SK-N-SH treated with all-trans-retinoic acid at 6 μM for 48 hours (cell line): ENCODE measurements around the gene GRK1.

ENCODE experiments used
- ATAC-seq: fragments of 200-7000 bp; cut with Tn5 transposase; 3 replicates; pipeline ENCODE4 v1.9.1; 2020; ENCODE audit warnings: mild to moderate bottlenecking, moderate library complexity
- ARNTL ChIP-seq: fragments of 450-650 bp; formaldehyde crosslinking; IDR thresholded peaks from 2 replicates; pipeline ENCODE4 v1.5.0; 2020; ENCODE audit warnings: low read depth, mild to moderate bottlenecking, moderate library complexity, borderline replicate concordance
- CSDC2 ChIP-seq: fragments of 250-450 bp; sonication (Bioruptor Pico); IDR thresholded peaks from 2 replicates; pipeline ENCODE4 v1.5.0; 2020; ENCODE audit warnings: mild to moderate bottlenecking, moderate library complexity
- ESRRG ChIP-seq: fragments of 250-450 bp; sonication (Bioruptor Pico); IDR thresholded peaks from 2 replicates; pipeline ENCODE4 v1.6.1; 2021; ENCODE audit warnings: mild to moderate bottlenecking
- PPARA ChIP-seq: fragments of 250-450 bp; sonication (Bioruptor Pico); IDR thresholded peaks from 2 replicates; pipeline ENCODE4 v1.5.0; 2020; ENCODE audit warnings: mild to moderate bottlenecking, borderline replicate concordance
- TCF4 ChIP-seq: fragments of 250-450 bp; sonication (Bioruptor Pico); IDR thresholded peaks from 2 replicates; pipeline ENCODE4 v1.8.0; 2021; ENCODE audit warnings: mild to moderate bottlenecking, moderate library complexity, borderline replicate concordance
- TOX ChIP-seq: fragments of 250-450 bp; sonication (Bioruptor Pico); IDR thresholded peaks from 2 replicates; pipeline ENCODE4 v1.8.0; 2021; ENCODE audit warnings: mild to moderate bottlenecking, moderate library complexity, borderline replicate concordance
- ZC3H10 ChIP-seq: fragments of 250-450 bp; sonication (Bioruptor Pico); IDR thresholded peaks from 2 replicates; pipeline ENCODE4 v1.5.1; 2021; ENCODE audit warnings: mild to moderate bottlenecking, moderate library complexity
- ZFP3 ChIP-seq: fragments of 250-450 bp; sonication (Bioruptor Pico); IDR thresholded peaks from 2 replicates; pipeline ENCODE4 v1.5.0; 2020; ENCODE audit warnings: mild to moderate bottlenecking, moderate library complexity
- ZFP30 ChIP-seq: fragments of 450-650 bp; formaldehyde crosslinking; IDR thresholded peaks from 2 replicates; pipeline ENCODE4 v1.5.0; 2022; ENCODE audit warnings: mild to moderate bottlenecking, moderate library complexity
- ZNF565 ChIP-seq: fragments of 450-650 bp; formaldehyde crosslinking; conservative IDR thresholded peaks from 2 replicates; pipeline ENCODE4 v1.5.0; 2020; ENCODE audit warnings: low read depth, mild to moderate bottlenecking, moderate library complexity
- ZNF70 ChIP-seq: fragments of 450-650 bp; formaldehyde crosslinking; IDR thresholded peaks from 2 replicates; pipeline ENCODE4 v1.5.0; 2020; ENCODE audit warnings: mild to moderate bottlenecking, moderate library complexity
- ZNF8 ChIP-seq: fragments of 450-650 bp; formaldehyde crosslinking; IDR thresholded peaks from 2 replicates; pipeline ENCODE4 v1.5.0; 2020; ENCODE audit warnings: mild to moderate bottlenecking, moderate library complexity
- TF ChIP-seq, protein P1 (sequence below): fragments of 250-450 bp; sonication (Bioruptor Pico); IDR thresholded peaks from 2 replicates; pipeline ENCODE4 v1.5.1; 2020; ENCODE audit warnings: low read depth, mild to moderate bottlenecking, moderate library complexity
- TF ChIP-seq, protein P2 (sequence below): fragments of 250-450 bp; sonication (Bioruptor Pico); IDR thresholded peaks from 2 replicates; pipeline ENCODE4 v1.8.0; 2020; ENCODE audit warnings: mild to moderate bottlenecking, moderate library complexity, borderline replicate concordance
- TF ChIP-seq, protein P3 (sequence below): fragments of 250-450 bp; sonication (Bioruptor Pico); IDR thresholded peaks from 2 replicates; pipeline ENCODE4 v1.5.0; 2020; ENCODE audit warnings: mild to moderate bottlenecking, moderate library complexity
- TF ChIP-seq, protein P4 (sequence below): fragments of 250-450 bp; sonication (Bioruptor Pico); IDR thresholded peaks from 2 replicates; pipeline ENCODE4 v1.8.0; 2021; ENCODE audit warnings: low read depth, mild to moderate bottlenecking, moderate library complexity, borderline replicate concordance
- TF ChIP-seq, protein P5 (sequence below): fragments of 250-450 bp; sonication (Bioruptor Pico); IDR thresholded peaks from 2 replicates; pipeline ENCODE4 v1.5.1; 2021; ENCODE audit warnings: mild to moderate bottlenecking, moderate library complexity

Gene GRK1

DNA sequence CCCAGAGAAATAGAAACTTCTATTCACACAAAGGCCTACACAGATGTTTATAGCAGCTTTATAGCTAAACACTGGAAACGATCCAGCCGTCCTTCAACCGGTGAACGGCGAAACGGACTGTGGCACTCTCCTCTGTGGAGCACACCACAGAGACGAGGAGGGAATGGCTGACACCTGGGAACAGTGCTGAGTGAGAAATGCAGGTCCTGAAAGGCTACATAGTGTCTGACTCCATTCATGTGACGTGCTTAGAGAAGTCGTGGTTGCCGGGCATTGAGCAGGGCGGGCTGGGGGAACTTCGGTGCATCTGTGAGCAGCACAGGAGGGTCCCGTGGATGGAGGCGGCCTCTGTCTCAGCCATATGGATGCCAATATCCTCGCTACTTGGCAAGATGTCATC, 3.1 kb upstream of the GRK1 start (continued):
- no peak for TF ChIP-seq ZNF565 (CRISPR knock-in tag)
- no peak for TF ChIP-seq ZFP3 (CRISPR knock-in tag)
- TF ChIP-seq TOX: no peak

DNA sequence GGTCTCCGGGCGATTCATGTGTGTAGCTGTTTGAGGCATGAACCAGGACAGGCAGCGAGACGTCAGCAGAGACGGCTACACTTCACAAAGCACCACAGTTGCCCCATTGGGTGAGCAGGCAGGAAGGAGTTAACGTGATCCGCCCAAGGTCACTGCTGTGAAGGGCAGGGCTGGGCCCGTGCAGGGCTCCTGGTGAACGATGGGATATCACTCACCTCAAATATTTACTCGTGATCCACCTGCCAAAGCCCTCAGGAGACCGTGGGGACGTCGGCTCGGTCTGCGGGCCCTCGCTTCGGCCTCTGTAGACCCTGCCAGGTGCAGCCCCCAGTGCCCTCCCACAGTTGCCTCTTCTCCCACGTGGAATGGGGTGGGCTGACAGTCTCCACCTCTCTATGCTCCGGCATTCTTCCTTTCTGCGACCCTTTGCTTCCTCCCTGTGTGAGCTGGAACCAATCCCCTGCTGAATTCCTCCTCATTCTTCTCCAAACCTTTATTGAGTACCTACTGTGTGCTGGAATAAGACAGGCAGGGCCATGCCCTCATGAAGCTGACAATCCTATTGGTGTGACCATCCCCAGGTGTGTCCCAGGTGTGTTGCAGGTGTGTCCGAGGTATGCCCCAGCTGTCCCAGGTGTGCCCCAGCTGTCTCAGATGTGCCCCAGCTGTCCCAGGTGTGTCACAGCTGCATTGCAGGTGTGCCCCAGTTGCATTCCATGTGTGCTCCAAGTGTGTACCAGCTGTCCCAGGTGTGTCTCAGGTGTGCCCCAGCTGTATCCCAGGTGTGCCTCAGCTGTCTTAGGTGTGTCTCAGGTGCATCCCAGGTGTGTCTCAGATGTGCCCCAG, 2.0 kb upstream of the GRK1 start:
- TF ChIP-seq ZC3H10 (CRISPR knock-in tag) (no peak), ZNF70 (CRISPR knock-in tag) (no peak), CSDC2 (no peak), TOX (no peak), ESRRG (CRISPR knock-in tag) (no peak), ZNF8 (CRISPR knock-in tag) (no peak), PPARA (no peak), ARNTL (CRISPR knock-in tag) (no peak), TCF4 (CRISPR knock-in tag) (no peak)
- TF ChIP-seq, protein P1, sequence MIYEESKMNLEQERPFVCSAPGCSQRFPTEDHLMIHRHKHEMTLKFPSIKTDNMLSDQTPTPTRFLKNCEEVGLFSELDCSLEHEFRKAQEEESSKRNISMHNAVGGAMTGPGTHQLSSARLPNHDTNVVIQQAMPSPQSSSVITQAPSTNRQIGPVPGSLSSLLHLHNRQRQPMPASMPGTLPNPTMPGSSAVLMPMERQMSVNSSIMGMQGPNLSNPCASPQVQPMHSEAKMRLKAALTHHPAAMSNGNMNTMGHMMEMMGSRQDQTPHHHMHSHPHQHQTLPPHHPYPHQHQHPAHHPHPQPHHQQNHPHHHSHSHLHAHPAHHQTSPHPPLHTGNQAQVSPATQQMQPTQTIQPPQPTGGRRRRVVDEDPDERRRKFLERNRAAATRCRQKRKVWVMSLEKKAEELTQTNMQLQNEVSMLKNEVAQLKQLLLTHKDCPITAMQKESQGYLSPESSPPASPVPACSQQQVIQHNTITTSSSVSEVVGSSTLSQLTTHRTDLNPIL: no peak
- no peak; the same call in 2 of the 3 replicates for ATAC-seq

DNA sequence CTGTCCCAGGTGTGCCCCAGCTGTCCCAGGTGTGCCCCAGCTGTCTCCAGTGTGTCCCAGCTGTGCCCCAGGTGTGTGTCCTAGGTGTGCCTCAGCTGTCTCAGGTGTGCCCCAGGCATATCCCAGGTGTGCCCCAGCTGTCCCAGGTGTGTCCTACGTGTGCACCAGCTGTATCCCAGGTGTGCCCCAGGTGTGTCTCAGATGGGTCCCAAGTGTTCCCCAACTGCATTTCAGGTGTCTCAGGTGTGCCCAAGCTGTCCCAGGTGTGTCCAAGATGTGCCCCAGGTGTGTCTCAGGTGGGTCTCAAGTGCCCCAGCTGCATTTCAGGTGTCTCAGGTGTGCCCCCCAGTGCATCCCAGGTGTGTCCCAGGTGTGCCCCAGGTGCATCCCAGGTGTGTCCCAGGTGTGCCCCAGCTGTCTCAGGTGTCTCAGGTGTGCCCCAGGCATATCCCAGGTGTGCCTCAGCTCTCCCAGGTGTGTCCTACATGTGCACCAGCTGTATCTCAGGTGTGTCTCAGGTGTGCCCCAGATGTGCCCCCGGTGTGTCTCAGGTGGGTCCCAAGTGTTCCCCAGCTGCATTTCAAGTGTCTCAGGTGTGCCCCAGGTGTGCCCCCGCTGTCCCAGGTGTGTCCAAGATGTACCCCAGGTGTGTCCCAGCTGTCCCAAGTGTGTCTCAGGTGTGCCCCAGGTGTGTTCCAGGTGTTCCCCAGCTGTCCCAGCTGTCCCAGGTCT, 1.3 kb upstream of the GRK1 start:
- TF ChIP-seq ZNF565 (CRISPR knock-in tag): no peak
- no peak for TF ChIP-seq CSDC2
- TF ChIP-seq, protein P2, sequence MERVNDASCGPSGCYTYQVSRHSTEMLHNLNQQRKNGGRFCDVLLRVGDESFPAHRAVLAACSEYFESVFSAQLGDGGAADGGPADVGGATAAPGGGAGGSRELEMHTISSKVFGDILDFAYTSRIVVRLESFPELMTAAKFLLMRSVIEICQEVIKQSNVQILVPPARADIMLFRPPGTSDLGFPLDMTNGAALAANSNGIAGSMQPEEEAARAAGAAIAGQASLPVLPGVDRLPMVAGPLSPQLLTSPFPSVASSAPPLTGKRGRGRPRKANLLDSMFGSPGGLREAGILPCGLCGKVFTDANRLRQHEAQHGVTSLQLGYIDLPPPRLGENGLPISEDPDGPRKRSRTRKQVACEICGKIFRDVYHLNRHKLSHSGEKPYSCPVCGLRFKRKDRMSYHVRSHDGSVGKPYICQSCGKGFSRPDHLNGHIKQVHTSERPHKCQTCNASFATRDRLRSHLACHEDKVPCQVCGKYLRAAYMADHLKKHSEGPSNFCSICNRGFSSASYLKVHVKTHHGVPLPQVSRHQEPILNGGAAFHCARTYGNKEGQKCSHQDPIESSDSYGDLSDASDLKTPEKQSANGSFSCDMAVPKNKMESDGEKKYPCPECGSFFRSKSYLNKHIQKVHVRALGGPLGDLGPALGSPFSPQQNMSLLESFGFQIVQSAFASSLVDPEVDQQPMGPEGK (CRISPR knock-in tag): no peak
- no peak for TF ChIP-seq ZFP30 (CRISPR knock-in tag)
- TF ChIP-seq ARNTL (CRISPR knock-in tag): no peak
- TF ChIP-seq, protein P3, sequence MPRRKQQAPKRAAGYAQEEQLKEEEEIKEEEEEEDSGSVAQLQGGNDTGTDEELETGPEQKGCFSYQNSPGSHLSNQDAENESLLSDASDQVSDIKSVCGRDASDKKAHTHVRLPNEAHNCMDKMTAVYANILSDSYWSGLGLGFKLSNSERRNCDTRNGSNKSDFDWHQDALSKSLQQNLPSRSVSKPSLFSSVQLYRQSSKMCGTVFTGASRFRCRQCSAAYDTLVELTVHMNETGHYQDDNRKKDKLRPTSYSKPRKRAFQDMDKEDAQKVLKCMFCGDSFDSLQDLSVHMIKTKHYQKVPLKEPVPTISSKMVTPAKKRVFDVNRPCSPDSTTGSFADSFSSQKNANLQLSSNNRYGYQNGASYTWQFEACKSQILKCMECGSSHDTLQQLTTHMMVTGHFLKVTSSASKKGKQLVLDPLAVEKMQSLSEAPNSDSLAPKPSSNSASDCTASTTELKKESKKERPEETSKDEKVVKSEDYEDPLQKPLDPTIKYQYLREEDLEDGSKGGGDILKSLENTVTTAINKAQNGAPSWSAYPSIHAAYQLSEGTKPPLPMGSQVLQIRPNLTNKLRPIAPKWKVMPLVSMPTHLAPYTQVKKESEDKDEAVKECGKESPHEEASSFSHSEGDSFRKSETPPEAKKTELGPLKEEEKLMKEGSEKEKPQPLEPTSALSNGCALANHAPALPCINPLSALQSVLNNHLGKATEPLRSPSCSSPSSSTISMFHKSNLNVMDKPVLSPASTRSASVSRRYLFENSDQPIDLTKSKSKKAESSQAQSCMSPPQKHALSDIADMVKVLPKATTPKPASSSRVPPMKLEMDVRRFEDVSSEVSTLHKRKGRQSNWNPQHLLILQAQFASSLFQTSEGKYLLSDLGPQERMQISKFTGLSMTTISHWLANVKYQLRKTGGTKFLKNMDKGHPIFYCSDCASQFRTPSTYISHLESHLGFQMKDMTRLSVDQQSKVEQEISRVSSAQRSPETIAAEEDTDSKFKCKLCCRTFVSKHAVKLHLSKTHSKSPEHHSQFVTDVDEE (CRISPR knock-in tag): no peak
- TF ChIP-seq, protein P1: no peak
- TF ChIP-seq ZC3H10 (CRISPR knock-in tag): no peak
- no peak for TF ChIP-seq ZFP3 (CRISPR knock-in tag)
- ATAC-seq: no peak

DNA sequence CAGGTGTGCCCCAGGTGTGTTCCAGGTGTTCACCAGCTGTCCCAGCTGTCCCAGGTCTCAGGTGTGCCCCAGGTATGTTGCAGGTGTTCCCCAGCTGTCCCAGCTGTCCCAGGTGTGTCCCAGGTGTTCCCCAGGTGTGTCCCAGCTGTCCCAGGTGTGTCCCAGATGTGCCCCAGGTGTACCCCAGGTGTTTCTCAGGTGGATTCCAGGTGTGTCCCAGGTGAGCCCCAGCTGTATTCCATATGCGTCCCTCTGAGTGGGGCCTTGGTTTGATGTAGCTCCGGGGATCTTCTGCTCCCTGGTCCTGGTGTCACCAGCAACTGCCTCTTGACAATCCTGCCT, 719 bp upstream of the GRK1 start:
- ATAC-seq: no peak
- no peak for TF ChIP-seq ZNF8 (CRISPR knock-in tag)
- no peak for TF ChIP-seq TCF4 (CRISPR knock-in tag)
- TF ChIP-seq, protein P4, sequence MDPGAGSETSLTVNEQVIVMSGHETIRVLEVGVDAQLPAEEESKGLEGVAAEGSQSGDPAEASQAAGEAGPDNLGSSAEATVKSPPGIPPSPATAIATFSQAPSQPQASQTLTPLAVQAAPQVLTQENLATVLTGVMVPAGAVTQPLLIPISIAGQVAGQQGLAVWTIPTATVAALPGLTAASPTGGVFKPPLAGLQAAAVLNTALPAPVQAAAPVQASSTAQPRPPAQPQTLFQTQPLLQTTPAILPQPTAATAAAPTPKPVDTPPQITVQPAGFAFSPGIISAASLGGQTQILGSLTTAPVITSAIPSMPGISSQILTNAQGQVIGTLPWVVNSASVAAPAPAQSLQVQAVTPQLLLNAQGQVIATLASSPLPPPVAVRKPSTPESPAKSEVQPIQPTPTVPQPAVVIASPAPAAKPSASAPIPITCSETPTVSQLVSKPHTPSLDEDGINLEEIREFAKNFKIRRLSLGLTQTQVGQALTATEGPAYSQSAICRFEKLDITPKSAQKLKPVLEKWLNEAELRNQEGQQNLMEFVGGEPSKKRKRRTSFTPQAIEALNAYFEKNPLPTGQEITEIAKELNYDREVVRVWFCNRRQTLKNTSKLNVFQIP (CRISPR knock-in tag): no peak
- TF ChIP-seq, protein P5, sequence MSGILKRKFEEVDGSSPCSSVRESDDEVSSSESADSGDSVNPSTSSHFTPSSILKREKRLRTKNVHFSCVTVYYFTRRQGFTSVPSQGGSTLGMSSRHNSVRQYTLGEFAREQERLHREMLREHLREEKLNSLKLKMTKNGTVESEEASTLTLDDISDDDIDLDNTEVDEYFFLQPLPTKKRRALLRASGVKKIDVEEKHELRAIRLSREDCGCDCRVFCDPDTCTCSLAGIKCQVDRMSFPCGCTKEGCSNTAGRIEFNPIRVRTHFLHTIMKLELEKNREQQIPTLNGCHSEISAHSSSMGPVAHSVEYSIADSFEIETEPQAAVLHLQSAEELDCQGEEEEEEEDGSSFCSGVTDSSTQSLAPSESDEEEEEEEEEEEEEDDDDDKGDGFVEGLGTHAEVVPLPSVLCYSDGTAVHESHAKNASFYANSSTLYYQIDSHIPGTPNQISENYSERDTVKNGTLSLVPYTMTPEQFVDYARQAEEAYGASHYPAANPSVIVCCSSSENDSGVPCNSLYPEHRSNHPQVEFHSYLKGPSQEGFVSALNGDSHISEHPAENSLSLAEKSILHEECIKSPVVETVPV (CRISPR knock-in tag): no peak
- TF ChIP-seq, protein P1: no peak
- TF ChIP-seq, protein P3 (CRISPR knock-in tag): no peak
